Fibroblast of villous mesenchyme (primary cell): ENCODE measurements around the gene MYOM3. TPM values are rescaled to one million over a fixed set of nuclear protein-coding genes. Genes with fewer than 3 reads are reported as not detected.

Experiments
- DNase-seq: peaks from one replicate; pipeline ENCODE4 v3.0.0-alpha.2; 2010; ENCODE audit warnings: low read depth
- H3K4me3 ChIP-seq: 2 replicates; pipeline ENCODE4 v1.5.1; 2011; ENCODE audit warnings: low read depth, mild to moderate bottlenecking, low read length
- total RNA-seq: library from RNA; depleted of rRNA; stranded (reverse); fragments of >200 nt; gene quantifications from 2 replicates; pipeline ENCODE4 v1.2.3, GENCODE V29; 2012
- TF ChIP-seq, protein P1 (sequence below): IDR thresholded peaks from 2 replicates; pipeline ENCODE4 v1.5.1; 2012; ENCODE audit warnings: low read depth, mild to moderate bottlenecking, low read length; ENCODE audit not compliant: insufficient read depth

Gene MYOM3
- total RNA-seq, 1 donor: not detected

DNA sequence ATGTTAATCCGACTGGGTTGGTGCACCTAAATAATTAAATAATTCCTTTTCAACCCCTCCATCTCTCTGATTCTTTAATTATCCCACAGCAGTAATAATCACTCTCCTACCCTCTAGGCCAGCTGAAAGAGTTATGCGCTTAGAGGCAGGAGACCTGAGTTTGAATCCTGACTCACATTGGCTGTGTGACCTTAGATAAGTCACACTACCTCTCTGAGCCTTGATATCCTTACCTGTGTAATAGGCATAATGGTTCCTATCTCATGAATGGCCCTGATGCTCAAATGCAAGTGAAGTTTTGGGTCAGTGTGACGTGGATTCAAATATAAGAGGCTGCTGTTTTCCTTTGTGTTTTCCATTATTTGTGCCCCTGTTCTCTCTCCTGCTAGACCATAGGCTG, 8.1 kb downstream of the MYOM3 start:
- no peak overlapping the region for H3K4me3 ChIP-seq
- TF ChIP-seq, protein P1, sequence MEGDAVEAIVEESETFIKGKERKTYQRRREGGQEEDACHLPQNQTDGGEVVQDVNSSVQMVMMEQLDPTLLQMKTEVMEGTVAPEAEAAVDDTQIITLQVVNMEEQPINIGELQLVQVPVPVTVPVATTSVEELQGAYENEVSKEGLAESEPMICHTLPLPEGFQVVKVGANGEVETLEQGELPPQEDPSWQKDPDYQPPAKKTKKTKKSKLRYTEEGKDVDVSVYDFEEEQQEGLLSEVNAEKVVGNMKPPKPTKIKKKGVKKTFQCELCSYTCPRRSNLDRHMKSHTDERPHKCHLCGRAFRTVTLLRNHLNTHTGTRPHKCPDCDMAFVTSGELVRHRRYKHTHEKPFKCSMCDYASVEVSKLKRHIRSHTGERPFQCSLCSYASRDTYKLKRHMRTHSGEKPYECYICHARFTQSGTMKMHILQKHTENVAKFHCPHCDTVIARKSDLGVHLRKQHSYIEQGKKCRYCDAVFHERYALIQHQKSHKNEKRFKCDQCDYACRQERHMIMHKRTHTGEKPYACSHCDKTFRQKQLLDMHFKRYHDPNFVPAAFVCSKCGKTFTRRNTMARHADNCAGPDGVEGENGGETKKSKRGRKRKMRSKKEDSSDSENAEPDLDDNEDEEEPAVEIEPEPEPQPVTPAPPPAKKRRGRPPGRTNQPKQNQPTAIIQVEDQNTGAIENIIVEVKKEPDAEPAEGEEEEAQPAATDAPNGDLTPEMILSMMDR: no peak
- no peak for DNase-seq

DNA sequence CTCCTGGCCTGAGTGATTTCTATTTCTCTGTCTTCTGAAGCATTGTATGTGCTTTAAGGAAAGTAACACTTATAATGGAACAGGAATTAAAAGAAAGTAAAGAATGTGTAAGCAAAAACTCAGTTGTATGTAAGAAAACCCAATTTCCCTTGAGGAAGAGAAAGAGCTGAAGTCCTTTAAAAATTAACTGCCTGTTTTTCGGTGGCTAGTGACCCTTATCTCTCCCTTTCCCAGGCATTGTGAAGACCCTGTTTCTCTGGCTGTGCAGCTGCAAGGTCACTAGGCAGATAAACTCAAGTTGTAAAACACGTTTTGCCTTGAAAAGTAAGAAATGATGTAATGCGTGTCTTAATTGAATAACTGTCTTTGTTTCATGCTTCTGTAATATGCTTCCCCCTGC, 8.5 kb downstream of the MYOM3 start:
- TF ChIP-seq, protein P1: no peak
- DNase-seq: no peak
- no peak overlapping the region for H3K4me3 ChIP-seq

DNA sequence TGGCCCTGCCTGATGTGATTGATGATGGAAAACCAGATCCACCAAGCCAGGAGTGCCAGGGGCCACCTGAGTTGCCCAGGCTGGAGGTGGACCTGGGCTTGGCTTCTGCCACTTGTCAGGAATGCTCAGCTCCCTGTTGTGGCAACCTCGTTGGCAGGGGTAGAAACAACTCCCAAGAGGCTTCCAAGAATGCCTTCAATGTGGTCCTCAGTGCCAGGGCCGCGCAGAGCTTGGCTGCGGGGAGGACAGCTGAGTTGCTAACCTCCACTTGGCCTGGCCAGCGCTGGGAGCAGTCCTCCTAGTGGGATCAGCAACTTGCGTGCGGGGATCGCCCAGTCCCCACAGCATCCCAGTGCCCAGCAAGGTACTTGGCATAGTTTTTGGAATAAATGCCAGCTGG, 9.0 kb downstream of the MYOM3 start:
- no peak overlapping the region for H3K4me3 ChIP-seq
- TF ChIP-seq, protein P1: no peak
- DNase-seq: no peak

DNA sequence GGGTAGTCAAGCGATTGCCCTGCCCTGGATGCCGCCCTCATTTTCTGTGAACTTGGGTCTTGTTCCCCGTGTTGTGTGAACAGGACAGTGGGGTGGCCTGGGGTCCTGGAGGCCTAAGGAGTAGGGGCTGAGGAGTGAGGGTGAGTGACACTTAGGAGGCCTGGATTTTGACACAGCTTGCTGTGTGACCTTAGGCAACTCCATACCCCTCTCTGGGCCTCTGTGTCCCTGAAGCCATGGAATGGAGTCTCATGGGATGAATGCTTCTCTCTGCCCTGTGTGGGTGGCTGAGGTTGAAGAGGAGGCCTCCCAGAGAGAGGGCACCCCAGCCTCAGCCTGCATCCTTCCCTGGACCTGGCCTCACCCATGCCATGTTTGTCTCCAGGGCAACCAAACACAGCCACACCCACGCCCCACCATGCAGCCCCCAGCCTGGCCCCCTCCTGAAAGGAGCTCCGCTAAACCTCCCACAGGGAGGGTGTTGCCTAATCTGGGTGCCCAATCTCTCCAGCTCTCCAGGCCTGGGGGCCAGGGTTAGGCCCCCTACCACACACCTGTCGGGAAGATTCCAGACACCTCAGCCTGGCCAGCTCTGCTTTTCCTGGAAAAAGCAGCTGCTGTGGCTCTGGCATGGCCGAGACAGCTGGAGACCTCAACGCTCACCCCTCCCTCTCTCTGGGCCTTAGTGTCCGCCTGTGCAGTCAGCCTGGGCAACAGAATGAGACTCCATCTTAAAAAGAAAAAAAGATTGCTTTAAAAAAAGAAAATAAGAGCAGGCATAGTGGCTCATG, 9.9 kb downstream of the MYOM3 start:
- H3K4me3 ChIP-seq: no peak overlapping the region
- no peak for DNase-seq
- TF ChIP-seq, protein P1: no peak

DNA sequence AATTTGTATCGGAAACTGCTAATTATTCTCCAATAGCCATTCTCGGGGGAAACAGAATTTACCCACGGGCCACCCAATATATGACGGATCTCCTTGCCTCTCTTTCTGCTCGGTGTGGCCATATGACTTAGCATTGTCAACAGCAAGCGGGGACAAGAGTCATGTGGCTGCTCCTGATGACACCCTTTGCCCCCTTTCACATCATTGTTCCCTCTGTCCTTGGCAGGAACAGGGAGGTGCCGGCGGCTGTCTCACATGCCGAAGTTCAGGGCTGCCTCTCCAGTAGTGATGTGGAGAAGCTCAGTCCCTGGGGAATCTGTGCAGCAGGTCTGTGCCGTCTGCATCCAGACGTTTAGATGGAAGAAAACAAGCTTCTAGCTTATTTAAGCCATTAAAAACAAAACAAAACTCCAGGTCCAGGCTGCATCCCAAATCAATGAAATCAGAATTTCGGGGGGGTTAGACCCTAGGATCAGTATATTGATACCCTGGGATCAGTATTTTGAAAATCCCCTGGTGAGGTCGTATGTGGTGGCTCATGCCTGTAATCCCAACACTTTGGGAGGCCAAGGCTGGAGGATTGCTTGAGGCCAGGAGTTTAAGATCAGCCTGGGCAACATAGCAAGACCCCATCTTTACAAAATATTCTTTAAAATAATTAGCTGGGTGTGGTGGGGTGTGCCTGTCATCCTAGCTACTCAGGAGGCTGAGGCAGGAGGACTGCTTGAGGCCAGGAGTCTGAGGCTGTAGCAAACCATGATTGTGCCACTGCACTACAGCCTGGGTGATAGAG, 10.8 kb downstream of the MYOM3 start:
- no peak for DNase-seq
- no peak overlapping the region for H3K4me3 ChIP-seq
- TF ChIP-seq, protein P1: no peak

DNA sequence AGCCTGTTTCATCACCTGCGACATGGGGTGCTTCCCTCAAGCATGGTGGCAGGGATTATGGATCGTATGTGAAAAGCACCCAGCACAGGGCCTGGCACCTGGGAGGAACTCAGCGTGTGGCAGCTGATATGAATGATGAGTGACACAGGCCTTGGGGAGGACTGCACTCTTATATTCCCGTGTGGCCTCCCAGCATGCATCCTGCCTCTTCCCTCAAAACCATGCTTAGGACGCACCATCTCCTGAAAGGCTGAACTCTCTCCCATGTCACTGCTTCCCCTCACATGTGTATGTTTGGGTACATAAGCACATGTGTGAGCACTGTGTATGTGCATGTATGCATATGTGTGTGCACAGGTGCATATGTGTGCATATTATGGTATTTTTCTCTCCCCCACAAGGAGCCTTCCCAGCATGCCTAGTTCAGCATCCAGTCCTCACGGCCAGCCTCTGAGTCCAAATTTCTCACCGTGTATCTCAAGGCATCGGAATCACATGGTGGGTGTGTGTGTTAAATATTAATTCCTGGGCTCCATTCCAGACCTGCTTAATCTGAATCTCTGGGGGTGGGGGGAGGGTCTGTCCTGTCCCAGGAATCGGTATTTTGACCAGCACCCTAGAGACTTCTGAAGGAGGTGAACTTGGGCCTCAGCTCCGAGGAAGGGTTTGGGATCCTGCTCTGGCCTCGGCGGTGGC, 12.8 kb downstream of the MYOM3 start:
- H3K4me3 ChIP-seq: no peak overlapping the region
- DNase-seq: no peak
- TF ChIP-seq, protein P1: no peak
